K562 (cell line): Measurements from ENCODE around the gene CSNK1A1. TPM values are rescaled to one million over a fixed set of nuclear protein-coding genes. Genes with fewer than 3 reads are reported as not detected.

Experiments used
- DMBX1 ChIP-seq: fragments of 250-450 bp; sonication (Bioruptor Pico); IDR thresholded peaks from 2 replicates; pipeline ENCODE4 v1.8.0; 2022; ENCODE audit warnings: inconsistent platforms, mild to moderate bottlenecking, moderate library complexity, borderline replicate concordance
- PHF20 ChIP-seq: fragments of 450-650 bp; IDR thresholded peaks from 2 replicates; pipeline ENCODE4 v1.6.1; 2018; ENCODE audit not compliant: partially characterized antibody
- SMARCA5 ChIP-seq: fragments of 450-650 bp; IDR thresholded peaks from 2 replicates; pipeline ENCODE4 v1.6.1; 2016
- TSC22D4 ChIP-seq: fragments of 450-650 bp; IDR thresholded peaks from 2 replicates; pipeline ENCODE4 v1.6.1; 2016; ENCODE audit warnings: missing genetic modification characterization, missing biosample characterization, control low read depth
- polyA plus RNA-seq, 8 experiments: library from polyadenylated mRNA; depleted of rRNA in 4 of 8; stranded (reverse) in 5 of 8; unstranded in 3 of 8; fragments of >200 nt; fragmentation: Nextera tagmentation in 2 of 8; fragmentation: Illumina TruSeq in 1 of 8; extraction: Ambion mirVana in 2 of 8; extraction: Trizol in 1 of 8; gene quantifications; 2 replicates each; pipeline versions ENCODE4 v1.2.1 to v1.2.3, GENCODE V29; 2011 to 2014; ENCODE audit warnings: inconsistent platforms in 1 of 8, missing spikeins in 1 of 8
- total RNA-seq, 7 experiments: library from RNA; depleted of rRNA in 6 of 7; stranded (reverse); fragments of >200 nt in 6 of 7; fragmentation: Illumina TruSeq in 2 of 7; extraction: Trizol in 2 of 7; gene quantifications; 2 replicates each; pipeline versions ENCODE4 v1.2.1 to v1.2.3, GENCODE V29; 2011 to 2021; ENCODE audit warnings: low replicate concordance in 1 of 7
- TF ChIP-seq, protein P1 (sequence below), 2 experiments: fragments of 450-650 bp in 1 of 2; IDR thresholded peaks; 2 replicates each; pipeline ENCODE4 v1.6.1; 2011 to 2017; ENCODE audit warnings: low read depth in 2 of 2, antibody characterized with exemption in 1 of 2, borderline replicate concordance in 1 of 2, low read length in 1 of 2, mild to moderate bottlenecking in 1 of 2, mixed read lengths in 1 of 2; ENCODE audit not compliant: control insufficient read depth in 1 of 2
- TF ChIP-seq, protein P2 (sequence below): fragments of 250-450 bp; sonication (Bioruptor Pico); IDR thresholded peaks from 2 replicates; pipeline ENCODE4 v1.6.1; 2021; ENCODE audit warnings: mild to moderate bottlenecking
- TF ChIP-seq, protein P3 (sequence below), 2 experiments: fragments of 150-350 bp in 1 of 2; IDR thresholded peaks; 2 replicates each; pipeline ENCODE4 v1.6.1; 2012 to 2016; ENCODE audit warnings: low read depth in 2 of 2, low read length in 2 of 2, mild to moderate bottlenecking in 1 of 2, moderate library complexity in 1 of 2

CSNK1A1 gene
- total and polyA plus RNA-seq, 9 of the 15 experiments (the other 6 are each of a cell fraction or from before 2014, with no cell fraction given) = 49.1 to 196 (median 154) TPM

DNA sequence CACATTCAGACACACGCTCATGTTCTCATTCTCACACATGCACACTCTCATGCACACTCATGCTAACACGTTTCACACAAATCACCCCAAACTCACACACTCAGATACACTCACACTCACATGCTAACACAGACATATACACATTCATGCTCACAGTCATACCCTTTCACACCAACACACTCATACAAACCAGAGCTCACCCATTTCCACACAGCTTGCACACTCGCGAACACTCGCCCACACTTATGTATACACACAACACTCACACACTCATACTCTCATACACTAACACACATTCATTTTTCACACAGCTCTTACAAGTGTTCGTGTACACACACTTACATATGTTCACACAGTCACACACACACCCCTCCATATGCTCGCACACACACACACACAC, 108.0 kb downstream of the CSNK1A1 start (continued):
- TF ChIP-seq, protein P1, sequence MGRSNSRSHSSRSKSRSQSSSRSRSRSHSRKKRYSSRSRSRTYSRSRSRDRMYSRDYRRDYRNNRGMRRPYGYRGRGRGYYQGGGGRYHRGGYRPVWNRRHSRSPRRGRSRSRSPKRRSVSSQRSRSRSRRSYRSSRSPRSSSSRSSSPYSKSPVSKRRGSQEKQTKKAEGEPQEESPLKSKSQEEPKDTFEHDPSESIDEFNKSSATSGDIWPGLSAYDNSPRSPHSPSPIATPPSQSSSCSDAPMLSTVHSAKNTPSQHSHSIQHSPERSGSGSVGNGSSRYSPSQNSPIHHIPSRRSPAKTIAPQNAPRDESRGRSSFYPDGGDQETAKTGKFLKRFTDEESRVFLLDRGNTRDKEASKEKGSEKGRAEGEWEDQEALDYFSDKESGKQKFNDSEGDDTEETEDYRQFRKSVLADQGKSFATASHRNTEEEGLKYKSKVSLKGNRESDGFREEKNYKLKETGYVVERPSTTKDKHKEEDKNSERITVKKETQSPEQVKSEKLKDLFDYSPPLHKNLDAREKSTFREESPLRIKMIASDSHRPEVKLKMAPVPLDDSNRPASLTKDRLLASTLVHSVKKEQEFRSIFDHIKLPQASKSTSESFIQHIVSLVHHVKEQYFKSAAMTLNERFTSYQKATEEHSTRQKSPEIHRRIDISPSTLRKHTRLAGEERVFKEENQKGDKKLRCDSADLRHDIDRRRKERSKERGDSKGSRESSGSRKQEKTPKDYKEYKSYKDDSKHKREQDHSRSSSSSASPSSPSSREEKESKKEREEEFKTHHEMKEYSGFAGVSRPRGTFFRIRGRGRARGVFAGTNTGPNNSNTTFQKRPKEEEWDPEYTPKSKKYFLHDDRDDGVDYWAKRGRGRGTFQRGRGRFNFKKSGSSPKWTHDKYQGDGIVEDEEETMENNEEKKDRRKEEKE (IDR thresholded peaks at IDR 0.05; ENCODE audit: borderline replicate concordance in 1 of 2, control insufficient read depth in 1 of 2, low read depth in 2 of 2, low read length in 1 of 2) = no peak
- peak; percentile 17 for TF ChIP-seq PHF20
- 0 out of 2 replicates have a peak, but pooled peaks have one; percentile 63 for TF ChIP-seq TSC22D4 (tag)
- TF ChIP-seq, protein P2, sequence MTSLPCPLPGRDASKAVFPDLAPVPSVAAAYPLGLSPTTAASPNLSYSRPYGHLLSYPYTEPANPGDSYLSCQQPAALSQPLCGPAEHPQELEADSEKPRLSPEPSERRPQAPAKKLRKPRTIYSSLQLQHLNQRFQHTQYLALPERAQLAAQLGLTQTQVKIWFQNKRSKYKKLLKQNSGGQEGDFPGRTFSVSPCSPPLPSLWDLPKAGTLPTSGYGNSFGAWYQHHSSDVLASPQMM (CRISPR knock-in tag) = no peak
- TF ChIP-seq, protein P3, sequence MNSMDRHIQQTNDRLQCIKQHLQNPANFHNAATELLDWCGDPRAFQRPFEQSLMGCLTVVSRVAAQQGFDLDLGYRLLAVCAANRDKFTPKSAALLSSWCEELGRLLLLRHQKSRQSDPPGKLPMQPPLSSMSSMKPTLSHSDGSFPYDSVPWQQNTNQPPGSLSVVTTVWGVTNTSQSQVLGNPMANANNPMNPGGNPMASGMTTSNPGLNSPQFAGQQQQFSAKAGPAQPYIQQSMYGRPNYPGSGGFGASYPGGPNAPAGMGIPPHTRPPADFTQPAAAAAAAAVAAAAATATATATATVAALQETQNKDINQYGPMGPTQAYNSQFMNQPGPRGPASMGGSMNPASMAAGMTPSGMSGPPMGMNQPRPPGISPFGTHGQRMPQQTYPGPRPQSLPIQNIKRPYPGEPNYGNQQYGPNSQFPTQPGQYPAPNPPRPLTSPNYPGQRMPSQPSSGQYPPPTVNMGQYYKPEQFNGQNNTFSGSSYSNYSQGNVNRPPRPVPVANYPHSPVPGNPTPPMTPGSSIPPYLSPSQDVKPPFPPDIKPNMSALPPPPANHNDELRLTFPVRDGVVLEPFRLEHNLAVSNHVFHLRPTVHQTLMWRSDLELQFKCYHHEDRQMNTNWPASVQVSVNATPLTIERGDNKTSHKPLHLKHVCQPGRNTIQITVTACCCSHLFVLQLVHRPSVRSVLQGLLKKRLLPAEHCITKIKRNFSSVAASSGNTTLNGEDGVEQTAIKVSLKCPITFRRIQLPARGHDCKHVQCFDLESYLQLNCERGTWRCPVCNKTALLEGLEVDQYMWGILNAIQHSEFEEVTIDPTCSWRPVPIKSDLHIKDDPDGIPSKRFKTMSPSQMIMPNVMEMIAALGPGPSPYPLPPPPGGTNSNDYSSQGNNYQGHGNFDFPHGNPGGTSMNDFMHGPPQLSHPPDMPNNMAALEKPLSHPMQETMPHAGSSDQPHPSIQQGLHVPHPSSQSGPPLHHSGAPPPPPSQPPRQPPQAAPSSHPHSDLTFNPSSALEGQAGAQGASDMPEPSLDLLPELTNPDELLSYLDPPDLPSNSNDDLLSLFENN (IDR thresholded peaks at IDR 0.05; ENCODE audit: low read depth in 2 of 2, low read length in 2 of 2) = no peak
- TF ChIP-seq SMARCA5 = 0 out of 2 replicates have a peak, but pooled peaks have one; percentile 22
- no peak for TF ChIP-seq DMBX1
